Erythroblast (primary cell): ENCODE measurements around the gene GLYATL1.

Source experiments
- GATA1 ChIP-seq: IDR thresholded peaks from 2 replicates; pipeline ENCODE4 v1.6.1; 2011; ENCODE audit warnings: low read depth, mild to moderate bottlenecking, control low read depth, low read length, moderate library complexity
- POLR2A ChIP-seq: IDR thresholded peaks from 2 replicates; pipeline ENCODE4 v1.6.1; 2011; ENCODE audit warnings: mild to moderate bottlenecking, low read length

DNA sequence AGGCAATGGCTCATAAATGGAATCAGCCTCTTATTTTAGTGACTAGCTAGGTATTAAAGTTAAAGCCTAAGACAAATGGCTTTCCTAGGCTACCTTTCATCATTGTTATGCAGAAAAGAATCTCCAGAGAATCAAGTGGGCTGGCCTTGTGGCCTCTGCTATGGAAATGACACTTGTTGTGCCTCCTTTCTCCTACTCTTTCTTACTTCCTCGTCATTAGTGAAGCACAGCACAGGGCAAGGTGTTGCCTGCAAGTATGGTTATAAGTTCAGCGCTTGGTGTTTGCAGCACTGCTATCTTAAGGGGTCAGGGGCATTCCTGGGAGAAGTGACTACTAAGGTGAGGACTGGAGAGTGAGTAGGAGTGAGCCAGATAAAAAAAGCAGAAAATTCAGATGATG is 45.4 kb upstream of the GLYATL1 start:
- TF ChIP-seq POLR2A = no peak
- TF ChIP-seq GATA1 = no peak
